ENCODE measurements around the gene CLIC1.

The CLIC1 gene

DNA sequence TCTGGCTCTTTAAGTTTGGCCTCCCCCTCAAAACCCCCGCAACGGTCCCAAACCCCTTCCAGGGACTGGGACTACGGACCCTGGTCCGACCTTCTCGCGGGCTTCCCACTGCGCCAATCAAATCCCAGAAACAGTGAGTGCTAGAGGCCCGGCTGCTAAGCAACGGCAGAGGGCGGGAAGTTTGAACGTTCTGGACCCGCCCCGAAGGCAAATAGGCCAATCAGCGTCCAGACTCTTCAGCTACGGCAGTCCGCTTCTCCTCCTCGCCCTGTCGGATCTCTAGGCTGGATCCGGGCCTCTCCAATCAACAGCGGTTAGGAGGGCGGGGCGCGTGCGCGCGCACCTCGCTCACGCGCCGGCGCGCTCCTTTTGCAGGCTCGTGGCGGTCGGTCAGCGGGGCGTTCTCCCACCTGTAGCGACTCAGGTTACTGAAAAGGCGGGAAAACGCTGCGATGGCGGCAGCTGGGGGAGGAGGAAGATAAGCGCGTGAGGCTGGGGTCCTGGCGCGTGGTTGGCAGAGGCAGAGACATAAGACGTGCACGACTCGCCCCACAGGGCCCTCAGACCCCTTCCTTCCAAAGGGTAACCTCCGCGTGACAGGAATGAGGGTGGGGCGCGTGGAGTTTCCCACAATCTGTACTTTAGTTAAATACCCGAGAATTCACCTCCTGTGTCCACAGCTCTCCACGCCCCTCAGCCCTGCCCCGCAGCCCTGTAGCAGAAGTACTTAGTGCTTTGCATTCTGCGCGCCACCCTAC is 3.5 kb upstream of the CLIC1 start, which contains the start of gene MSH5:
Gene MSH5, plus strand, starts transcription at position 367 of the 758 bp plus-strand sequence. CDS start 462 bp downstream, outside the sequence.
- peak; percentile 100 for DNase-seq (ENCODE audit: low read depth, low spot score)

DNA sequence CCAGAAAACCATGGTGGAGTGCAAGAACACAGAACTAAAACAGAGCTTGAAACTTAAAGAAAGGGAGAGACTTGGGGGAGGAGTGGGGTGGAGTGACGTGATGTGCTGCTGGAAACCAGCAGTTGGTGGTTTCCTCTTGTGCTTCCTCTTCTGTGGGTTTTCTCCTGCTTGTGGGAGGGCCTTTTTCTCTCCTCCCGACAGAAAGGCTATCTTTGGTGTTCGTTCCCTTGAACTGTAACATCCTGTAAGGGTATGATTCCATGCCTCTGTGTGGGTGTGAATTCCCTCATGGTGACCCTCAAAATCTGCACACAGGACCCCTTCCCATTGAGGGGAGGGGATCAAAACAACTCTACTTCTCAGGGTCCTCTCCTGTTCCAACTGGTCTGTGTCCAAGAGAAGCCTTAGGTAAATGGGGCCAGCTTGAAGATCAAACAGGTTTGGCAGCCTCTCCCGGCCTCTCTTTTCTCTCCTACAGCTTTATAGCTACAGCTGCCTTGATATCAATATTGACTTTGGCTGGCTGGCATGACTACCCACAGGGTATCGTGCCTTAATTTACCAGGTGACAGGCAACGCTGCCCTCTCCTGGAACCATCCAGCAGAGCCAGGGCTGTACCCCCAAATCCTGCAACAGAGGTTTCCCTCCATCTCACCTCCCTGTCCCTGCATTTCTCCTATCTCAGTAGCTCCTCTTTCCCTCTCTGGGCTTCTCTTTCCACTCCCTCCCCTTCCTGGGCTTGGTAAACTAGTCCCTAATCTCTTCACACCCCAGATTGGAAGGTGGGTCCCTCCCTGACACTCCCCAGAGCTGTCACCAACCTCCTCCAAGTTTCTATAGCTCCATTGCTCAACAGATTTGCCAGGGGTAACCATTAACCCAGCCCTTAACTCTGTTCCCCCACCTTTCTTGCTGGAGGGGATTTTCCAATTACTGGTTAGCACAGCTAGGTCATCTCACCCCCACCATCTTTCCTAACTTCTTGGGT is 2.0 kb upstream of the CLIC1 start:
- DNase-seq (ENCODE audit: low read depth, low spot score) = peak; percentile 75

DNA sequence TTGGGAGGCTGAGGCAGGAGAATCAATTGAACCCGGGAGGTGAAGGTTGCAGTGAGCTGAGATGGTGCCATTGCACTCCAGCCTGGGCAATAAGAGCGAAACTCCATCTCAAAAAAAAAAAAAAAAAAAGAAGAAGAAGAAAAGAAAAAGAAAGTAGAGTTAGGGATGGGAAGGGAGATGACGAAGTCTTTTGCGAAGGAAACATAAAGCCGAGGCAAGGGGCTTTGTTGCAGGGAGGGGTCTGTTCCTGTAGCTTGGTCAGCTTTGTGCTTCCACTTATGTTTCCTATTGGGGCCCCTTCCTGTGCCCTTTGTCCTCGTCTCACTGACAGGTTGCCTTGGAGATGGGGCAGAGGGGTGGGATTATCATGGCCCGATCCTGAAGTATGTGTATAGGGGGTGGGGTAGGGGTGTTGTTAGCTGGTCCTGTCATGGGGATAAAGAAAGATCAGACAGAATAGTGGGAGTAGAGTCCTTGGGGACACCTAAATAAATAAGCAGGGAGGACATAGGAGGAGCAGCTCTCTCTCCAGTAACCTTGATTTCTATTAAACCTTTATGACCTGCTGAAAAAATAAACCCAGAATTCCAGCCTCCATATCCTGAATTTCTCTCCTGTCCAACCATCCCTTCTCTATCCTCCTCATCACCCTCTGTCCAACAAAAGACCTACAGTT is 1.1 kb upstream of the CLIC1 start:
- DNase-seq (ENCODE audit: low read depth, low spot score) = no peak

DNA sequence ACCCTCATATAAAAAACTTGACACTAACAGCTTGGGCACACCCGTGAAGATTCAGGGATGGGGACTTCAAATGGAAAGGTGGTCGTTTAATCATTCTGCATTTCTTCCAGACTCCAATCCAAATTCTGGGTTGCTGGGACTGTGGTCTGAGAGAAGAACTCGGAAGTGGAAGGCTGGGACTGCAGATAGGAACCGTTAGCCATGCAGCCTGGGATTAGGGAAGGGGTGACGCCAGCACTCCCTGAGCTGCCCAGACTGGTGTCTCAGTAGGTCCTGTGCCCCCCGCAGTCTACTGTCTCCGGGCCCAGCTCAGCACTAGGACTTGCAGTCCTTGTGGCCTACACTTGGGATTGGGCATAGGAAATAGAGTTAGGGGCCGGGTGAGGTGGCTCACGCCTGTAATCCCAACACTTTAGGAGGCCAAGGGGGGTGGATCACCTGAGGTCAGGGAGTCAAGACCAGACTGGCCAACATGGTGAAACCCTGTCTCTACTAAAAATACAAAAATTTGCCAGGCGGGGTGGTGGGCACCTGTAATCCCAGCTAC is 511 bp upstream of the CLIC1 start:
- DNase-seq (ENCODE audit: low read depth, low spot score) = no peak

DNA sequence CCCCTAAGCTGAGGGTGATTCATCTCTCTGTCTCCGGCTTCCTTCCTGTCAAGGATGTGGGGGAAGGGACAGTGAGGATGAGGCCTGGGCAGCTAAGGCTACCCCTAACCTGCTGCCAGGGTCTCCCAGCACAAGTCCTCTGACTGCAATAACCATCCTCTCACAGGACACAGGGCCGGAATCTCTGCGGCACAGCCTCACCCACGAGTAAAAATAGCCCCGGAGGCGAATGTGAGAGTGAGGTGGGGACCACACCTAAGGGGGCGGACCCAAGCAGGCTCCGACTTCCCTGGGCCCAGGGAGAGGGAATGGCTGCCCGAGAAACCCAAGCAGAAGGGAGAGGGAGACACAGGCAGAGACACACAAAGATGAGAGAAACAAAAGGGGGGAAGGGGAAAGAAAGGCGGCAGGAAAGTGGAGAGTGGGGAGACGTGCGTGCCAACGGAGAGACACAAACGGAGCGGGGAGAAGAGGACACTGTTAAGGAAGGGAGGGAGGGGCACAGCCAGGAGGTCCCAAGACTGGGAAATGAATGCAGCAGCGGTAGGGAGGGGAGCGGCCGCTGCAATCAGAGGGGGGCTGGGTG is 1.4 kb downstream of the CLIC1 start:
- DNase-seq (ENCODE audit: low read depth, low spot score) = peak; percentile 78

DNA sequence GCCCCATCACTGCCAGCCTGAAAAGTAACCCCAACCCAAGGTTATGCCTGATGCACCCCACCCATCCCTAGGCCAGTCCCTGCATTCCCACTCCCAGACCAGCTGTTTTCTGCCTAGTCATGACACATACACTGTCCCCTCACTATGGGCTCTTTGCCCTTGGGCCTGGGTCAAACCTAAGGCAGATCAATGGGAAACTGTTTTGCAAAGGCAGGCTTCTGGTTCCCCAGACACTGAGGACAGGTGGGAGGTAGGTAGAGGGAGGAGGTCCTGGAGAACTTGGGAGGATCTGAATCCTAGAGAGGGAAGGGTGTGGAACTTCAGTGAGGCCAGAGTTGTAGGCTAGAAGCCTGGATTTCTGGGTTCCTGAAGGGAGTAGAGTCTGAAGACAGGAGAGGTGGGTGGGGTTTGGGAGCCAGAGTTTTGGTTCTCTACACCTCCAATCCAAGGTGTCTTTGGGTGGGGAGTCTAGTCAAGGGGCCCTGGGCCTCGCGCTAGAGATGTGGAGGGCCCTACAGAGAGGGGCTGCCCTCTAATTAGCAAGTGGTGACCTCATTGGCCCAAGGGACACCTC is 2.0 kb downstream of the CLIC1 start:
- no peak for DNase-seq (ENCODE audit: low read depth, low spot score)

DNA sequence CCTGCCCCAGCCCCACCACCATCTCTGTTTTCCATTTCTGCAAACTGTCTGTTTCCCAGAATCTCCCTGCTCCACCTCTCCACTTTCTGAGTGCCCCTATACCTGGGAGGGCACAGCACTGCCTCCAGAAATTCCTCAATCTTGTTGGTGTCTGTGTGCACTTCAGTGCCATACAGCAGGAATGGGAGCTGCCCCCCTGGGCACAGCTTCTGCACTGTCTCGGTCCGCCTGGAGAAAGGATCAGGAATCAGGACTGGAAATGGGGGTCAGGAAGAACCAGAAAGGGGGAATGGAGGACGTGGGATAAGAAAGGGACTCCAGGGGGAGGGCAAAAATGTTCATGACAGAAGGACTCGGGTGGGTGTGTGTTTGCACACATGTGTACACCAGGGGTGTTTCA is 2.6 kb downstream of the CLIC1 start:
- no peak for DNase-seq (ENCODE audit: low read depth, low spot score)

DNA sequence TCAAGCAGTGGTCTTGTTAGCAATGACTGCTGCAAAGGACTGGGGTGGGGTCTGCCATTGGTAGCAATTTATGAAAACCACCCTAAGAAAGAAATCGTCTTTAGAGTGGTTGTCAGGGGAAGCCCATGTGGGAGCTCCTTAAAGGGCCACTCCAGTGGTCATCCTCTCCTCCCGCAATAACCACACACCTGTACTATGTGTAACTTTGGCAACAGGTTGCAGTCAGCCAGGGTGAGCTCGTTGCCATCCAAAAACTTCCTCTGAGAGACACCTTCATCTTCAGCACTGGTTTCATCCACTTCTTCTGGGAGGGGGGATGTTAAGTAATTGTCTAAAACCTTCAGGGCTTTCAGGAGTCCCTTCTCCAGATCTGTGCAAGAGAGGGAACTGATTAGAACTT is 4.3 kb downstream of the CLIC1 start:
- no peak for DNase-seq (ENCODE audit: low read depth, low spot score)

DNA sequence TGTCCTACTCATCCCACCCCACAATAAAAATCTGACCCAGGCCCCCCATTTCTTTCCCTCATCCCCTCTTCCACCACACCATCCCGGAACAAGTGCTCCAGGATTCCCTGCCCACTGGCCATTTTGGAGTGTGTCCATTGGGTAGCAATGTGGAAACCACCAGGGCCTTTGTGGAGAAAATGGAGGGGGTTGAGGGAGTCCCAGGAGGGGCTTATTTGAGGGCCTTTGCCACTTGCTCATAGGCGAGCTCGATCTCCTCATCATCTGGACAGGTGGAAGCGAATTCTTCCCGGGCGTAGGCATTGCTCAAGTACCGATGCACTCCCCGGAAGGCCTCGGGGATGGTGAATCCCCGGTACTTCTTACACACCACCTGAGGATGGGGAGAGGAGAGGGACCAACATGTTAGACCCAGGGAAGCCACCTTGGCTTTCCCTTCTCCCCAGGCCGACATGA is 5.7 kb downstream of the CLIC1 start:
- DNase-seq (ENCODE audit: low read depth, low spot score) = no peak

DNA sequence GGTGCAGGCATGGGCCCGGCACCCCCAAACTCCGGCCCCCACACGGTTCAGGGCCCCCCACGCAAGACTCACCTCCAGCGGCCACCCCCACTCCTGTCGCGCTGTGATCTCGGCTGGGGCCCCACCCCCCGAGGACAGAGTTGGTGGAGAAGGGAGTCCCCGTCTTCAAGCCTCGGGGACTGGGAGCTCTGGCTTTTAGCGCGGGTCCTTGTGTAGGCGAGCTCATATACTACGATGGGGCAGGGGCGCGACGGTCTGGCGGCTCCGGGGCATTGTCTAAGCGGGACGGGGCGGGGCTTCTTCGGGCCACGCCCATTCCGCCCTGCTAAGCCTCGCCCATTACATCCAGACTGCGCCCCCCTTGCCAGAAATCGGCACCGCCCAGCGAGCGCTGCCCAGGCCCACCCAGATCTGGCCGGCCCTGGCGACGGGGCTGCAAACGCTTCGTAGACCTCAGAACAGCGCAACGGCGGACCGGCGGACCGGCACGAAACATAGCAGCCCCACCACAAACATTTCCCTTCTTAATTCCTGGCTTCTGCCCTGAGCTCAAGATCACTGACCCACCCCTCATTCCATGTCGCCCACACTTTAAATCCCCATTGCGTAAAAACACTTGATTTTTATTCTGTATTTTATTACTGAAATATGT is 6.2 kb downstream of the CLIC1 start:
- DNase-seq (ENCODE audit: low read depth, low spot score) = peak; percentile 97

DNA sequence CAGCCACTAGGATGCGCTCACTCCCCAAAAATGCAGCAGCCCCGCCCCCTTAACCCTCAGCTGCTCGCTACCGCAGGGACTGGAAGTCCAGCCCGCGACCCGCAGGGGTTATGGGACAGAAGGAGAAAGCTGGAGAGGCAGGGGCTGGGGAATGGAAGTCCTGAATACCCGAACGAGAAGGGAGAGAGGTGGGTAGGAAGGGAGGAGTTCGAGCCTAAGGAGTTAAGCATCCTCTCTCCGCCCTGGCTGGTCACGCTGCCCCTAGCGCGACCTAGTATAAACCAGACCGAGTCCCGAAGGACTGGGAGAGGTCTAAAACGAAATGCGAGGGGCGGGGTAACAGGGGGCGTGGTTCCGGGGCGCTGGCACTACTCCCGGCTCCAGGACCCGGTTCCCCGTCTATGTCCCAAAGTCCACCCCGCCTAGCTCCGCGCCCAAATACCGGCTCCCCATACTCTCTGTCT is 6.8 kb downstream of the CLIC1 start:
- DNase-seq (ENCODE audit: low read depth, low spot score) = peak; percentile 93

DNA sequence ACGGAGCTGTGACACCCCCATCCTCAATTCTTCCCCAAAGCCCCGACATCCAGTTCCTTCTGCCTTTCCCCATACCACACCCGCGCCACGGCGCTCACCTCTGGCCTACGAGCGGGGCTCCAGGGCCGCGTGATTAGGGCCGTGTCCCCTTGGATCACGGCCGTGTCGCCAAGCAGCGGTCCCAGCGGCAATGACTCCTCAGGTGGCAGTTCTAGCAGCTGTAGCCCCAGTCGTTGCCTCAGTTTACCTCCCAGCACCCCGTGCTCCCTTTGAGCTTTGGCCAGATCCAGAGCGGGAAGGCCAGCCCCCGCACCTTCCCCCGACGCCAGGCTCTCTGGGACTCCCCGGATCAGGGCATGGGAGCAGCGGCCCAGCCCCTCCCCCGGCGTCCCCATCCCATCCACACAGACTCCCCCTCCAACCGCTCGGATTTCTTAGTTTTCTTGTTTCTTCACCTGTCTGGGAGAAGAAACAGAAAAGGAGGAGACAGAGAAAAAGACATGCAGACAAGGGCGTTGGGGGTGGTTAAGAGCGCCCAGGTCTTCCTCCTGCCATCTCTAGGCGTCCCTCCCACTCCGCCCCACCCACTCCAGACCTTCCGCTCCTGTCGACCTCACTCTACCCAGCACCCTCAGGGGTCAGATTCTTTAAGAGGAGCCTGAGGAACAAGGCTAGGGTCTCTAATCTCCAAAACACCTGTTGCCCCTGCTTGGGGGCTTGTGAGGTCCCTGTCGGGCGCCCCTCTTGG is 7.4 kb downstream of the CLIC1 start, which contains the start of gene DDAH2:
Gene DDAH2, minus strand, starts transcription at position 533 of the 748 bp plus-strand sequence. Its CDS starts 138 bp downstream, at position 395.
- no peak for DNase-seq (ENCODE audit: low read depth, low spot score)

DNA sequence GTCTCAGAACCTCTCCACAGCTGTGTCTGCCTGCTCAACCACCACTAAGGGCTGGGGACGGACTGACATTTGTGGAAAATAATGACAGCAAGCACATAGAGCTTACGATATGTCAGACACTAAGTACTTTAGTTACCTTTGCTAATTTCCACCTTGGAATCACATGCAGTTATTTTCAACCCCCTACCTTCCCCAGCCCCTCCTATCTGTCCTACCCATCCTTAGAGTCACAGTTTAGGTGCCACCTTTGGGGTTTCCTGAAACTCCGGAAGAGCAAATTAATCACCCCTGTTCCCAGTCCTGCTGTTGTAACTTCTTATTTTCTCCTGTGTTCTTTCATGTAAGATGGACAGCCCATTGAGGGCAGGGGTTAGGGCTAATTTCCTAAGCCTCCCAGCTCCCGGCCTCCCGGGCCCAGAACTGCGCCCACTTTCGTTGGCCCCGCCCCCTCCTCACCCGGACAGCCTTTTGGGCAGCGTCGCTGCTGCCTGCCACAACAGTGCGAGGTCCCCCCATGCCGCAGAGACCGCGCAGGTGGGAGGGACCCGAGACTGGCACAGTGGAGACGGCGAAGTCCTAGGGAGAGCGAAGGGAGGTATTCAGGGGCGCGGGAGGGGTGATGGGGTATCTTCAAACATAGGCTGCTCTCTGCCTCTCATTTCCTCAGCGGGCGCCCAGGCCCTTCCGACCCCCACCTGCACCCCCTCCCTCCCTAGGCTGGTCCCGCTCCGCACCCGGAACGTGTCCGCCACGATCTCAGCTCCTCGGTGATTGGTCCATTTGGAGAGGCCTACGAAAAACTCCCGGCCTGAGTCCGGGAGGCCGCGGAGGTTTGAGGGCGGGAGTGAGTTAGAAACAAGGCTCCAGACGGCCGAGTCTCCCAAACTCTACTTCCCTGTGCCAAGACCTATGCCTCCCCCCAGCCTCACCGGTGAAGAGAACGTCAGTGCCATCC is 8.3 kb downstream of the CLIC1 start:
- DNase-seq (ENCODE audit: low read depth, low spot score) = no peak

DNA sequence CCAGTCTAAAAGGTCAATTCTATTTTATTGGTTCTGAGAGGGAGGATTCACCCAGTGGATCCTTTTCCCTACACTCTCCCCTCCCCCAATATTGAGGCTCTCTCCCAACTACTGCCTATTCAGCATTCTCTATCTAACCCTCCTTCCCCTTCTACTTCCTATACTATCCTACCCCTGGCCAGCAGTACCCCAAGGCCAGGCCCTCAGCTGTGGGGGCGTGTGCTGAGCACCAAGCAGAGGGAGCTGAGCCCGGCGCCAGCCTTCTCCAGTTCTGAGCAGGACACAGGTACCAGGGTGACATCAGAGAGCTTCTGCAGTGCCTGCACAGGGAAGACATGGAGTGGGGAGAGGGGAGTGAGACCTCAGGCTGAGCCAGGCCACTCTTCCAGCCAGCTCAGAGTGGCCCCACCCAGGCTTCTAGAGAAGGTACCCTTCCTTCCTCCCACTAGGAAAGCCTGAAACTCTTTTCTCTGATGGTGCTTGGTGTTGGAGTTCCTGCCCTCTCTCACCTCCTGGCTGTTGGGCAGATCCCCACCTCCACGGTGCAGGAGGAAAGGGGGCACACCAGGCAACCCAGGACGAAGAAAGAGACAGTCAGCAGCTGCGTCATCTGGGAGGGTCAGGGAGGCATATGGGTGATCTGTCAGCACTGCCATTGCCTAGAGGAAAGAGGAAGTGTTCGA is 9.2 kb downstream of the CLIC1 start:
- no peak for DNase-seq (ENCODE audit: low read depth, low spot score)

DNA sequence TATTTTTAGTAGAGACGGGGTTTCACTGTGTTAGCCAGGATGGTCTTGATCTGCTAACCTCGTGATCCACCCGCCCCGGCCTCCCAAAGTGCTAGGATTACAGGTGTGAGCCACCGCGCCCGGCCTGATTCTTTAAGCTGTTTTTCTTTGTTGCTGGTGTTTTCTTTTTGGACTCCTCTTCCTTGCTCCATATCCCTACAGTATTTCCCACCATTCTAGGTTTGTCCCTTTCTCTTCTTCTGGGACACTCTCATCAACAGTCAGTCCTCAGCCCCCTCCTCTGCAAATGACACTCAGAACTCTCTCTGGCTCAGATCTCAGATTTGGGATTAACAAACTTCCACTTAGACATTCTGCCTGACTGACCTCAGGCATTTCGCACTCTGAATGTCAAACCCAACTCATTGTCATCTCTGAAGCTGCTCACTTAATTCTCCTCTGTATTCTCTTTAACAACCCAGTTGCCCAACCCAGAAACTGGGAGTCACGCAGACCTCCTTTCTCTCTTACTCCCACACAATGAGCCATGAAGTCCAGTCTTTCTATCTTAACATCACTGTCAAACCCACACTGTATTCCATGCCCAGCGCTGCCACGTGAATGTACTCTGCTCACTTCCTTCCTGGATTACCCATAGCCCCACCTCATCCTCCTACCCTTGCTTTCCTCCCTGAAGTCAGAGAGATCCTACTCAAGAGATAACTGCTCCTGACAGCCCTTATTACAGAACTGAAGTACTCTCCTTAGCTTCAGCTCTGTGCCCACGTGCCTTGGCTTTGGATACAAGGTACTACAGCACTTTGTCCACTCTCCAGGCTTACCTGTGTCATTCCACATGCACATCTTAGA is 10.6 kb downstream of the CLIC1 start:
- DNase-seq (ENCODE audit: low read depth, low spot score) = no peak

DNA sequence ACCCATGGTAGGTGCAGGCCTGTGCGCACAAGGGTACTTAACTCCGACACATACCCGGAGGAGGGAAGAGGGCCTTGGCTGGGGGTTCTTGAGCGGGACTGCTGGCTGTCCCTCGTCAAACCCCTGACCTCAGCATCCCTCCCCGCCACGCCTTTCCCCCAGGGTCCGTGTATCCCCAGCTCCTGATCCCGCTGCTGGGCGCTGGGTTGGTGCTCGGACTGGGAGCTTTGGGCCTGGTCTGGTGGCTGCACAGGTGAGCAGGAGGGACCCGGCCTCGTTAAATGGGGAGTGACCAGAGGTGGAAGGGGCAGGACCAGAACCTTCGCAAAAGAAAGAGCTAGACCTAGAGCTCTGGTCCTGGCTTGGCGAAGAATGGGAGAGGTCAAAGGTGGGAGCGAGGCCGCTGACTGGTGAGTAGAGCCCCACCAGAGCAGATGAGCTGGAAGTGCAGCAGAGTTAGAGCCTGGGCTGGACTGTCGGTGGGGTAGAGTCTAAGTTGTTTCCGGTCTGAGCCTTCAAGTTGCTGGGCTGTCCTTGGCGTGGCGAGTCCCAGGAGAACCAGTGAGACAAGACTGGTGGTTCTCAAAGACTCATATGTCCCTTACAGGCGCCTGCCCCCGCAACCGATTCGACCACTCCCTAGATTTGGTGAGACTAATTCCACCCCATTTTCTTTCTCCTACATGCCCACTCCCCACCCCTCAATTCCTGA is 12.2 kb downstream of the CLIC1 start:
- DNase-seq (ENCODE audit: low read depth, low spot score) = no peak
